ENCODE data around the gene SIX1.

- no peak for TF ChIP-seq POLR2AphosphoS5 (IDR thresholded peaks at IDR 0.05; ENCODE audit: borderline replicate concordance, low read depth, low read length)
- no peak for TF ChIP-seq EZH2 (IDR thresholded peaks at IDR 0.05)
- no peak for TF ChIP-seq FOXP2 (optimal IDR thresholded peaks at IDR 0.05; ENCODE audit: control extremely low read depth, extremely low read length, insufficient read depth)
Measured at GRCh38 chr14:60599727-60600126, 49.5 kb downstream of the SIX1 start.
